Measurements from ENCODE around the gene MGAT5. TPM values are rescaled to one million over a fixed set of nuclear protein-coding genes. Genes with fewer than 3 reads are reported as not detected.

Gene MGAT5
- total RNA-seq, 2 experiments from 2014 or later: 45.3 to 52.3 TPM

DNA sequence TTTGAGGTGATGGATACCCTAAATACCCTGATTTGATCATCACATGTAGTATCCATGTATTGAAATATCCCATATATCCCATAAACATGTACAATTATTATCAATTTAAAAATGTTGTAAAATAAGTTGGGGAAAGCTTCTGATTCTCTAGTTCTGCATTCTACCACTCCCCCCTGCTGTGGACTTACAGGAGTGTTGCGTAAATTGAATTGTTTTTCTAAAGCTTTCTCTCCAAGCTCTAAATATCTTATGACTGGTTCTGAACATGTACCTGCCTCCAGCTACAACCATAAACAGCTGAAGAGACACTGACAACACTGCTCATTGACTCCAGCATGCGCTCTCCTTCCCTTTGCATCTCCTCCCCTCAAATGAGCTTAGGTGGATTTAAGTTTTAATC is 145.2 kb downstream of the MGAT5 start:
- ChIA-PET CTCF (no interaction called here), POLR2A (no interaction called here)

DNA sequence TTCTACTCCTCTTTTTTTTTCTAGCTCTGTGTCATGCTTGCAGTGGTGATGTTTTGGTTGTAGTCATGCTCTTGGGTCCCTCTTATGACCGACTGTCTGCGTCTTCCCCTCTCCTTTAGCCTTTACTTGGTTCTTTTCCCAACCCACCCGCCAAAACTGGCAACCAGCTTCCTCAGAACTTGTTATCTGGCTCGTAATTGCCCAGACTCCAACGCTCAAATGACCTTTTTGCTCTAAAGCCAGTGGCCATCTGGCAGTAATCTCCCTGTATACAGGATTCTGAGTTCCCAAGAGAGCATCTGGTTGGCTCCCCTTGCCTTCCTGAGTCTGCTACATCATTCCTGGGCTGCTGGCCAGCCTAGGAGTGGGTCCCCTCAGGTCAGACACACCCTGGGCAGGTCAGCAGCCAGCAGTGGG is 147.2 kb downstream of the MGAT5 start:
- CTCF ChIA-PET: no interaction called here
- POLR2A ChIA-PET: no interaction called here

DNA sequence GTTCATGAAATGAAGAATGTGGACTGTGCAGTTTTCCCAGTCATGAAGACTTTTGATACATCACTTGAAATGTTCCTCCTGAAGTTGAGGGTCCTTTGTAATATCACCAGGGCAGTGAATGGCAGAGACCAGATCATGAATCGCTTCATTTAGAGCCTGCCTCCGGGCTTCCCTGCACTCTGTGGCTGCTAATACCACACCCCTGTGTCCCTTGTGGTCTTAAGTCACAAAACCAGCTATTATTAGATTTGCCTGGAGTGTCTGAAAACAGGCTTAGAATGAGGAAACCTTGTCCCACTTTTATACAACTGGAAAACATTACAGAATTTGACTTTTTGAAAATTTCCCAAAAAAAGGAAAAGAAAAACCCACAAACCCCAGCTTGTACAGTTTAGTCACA is 147.9 kb downstream of the MGAT5 start:
- ChIA-PET POLR2A (no interaction called here), CTCF (no interaction called here)

DNA sequence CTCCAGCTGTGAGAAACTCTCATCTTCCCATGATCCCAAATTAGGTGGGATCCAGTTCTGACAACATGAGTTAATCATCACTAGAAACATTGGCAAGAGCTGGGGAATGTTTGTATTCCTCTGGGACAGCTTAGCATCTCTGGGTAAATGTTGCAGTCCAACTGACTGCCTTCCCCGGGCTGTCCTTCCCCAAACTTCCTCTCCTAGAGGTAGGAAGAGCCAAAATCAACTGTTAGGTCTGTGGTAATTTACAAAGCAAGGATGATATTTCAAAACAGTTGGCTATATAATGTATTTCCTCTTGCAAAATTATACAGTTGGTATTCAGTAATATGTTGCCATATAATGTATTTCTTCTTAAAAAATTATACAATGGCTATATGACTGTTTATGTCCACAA is 148.5 kb downstream of the MGAT5 start:
- CTCF ChIA-PET: no interaction called here
- POLR2A ChIA-PET: no interaction called here

DNA sequence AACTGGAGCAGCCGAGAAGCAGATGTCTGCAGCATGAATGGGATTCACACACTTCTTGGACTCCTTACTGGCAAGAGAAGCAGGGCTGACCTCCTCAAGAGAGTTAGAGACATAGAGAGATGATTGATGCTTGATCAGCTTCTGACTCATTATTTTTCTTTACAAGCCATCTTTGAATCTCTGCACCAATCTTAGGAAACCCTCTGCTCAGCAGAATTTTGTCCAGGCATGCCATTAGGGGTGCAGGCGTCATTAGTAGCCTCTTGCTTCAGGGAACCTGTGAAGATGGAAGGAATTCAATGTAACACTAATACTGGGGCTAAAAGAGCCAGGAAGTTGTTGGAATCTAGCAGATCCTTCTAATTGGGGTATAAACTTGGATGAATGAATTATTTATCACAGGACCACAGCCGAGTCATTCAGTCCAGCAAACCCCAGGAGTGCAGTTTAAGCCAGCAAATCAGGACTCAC is 151.8 kb downstream of the MGAT5 start:
- CTCF ChIA-PET: no interaction called here
- POLR2A ChIA-PET: no interaction called here

DNA sequence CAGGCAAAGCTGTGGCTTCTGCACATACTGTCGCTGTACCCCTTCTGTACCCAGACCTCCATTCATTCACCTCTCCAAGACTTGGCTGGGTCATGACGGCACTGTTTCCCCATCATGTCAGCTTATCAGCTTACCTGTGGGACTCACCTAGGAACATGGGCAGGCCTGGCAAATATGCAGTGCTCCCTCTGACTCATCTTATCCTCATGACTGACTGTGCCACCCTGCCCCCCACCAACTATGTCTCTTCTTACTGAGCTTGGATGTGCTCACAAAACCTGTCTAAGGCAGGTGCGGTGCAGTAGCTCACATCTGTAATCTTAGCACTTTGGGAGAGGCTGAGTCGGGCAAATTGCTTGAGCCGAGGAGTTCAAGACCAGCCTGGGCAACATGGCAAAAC is 152.4 kb downstream of the MGAT5 start:
- POLR2A ChIA-PET: interaction anchor here (0.6 kb wide), 1 partner anchor 27 kb away, joined by 3 read pairs; no protein-coding TSS in a partner anchor
- CTCF ChIA-PET: no interaction called here

DNA sequence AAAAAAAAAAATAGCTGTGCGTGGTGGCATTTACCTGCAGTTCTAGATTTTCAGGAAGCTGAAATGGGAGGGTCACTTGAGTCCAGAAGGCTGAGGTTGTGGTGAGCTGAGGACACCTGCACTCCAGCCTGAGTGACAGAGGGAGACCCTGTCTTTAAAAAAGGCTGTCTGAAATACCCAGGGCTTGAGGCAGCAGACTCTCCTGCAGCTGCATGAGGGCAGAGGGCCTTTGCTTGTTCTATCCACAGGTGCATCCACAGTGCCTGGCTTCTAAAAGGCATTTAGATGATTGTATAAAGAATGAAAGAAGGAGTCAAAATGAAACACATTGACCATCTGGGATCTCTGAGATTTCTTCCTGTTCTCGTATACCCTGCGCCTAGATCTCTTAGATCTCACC is 152.9 kb downstream of the MGAT5 start:
- CTCF ChIA-PET: no interaction called here

DNA sequence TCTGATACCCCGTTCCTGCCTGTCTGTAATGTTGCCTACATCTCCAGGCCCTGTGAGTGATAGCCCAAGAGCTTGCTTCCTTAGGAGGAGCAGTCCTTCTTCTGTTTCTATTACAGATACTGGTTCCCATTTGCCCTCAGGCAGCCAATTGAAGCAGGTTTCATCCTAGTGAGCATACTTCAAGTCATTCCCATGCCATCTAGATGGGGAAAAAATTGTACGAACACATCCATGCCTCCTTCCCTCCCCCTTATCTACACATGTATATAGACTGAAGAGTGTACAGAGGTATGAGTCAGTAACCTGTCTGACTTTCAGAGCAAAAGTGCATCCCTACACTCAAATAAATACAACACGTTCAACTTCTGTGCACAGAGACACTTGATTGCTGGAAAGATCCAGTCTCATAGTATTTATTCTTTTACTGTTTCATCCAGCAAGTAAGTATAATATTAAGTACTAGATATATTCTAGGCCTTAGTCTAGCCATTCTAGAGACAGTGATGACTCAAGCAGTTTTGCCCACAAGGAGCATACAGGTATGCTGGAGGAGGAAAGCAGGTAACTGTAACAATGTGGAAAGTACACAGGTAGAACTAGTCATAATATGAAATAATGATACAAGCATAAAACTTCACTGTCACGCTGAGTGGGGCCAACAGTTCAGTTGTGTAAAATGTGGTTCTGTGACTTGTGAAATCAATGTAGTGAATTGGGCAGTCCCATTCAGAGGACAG is 153.4 kb downstream of the MGAT5 start:
- ChIA-PET CTCF (no interaction called here), POLR2A (interaction anchor here (0.6 kb wide), 1 partner anchor 28 kb away, joined by 3 read pairs; no protein-coding TSS in a partner anchor)

More for the DNA sequence above, 152.9 kb downstream of the MGAT5 start:
- POLR2A ChIA-PET: interaction anchor here (0.6 kb wide), 1 partner anchor 28 kb away, joined by 3 read pairs; no protein-coding TSS in a partner anchor

DNA sequence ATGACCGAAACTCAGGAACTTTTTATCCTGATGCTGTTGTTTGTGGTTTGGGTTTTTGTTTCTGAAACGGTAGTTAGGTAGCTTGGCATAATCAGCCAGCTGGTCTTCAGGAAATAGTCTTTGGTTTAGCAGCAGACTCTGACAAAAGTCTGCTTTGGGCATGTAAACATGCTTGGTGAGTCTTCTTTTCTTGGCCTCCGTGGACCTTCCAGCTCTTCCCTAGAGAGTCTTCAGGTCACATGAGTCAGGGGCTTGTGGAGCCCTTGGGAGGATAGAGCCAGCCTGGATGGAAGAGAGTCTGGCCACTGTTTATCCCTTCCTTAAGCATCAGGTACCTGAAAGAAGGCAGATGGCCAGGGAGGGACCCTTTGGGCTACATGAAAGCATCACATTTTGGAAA is 154.5 kb downstream of the MGAT5 start:
- CTCF ChIA-PET: interaction anchor here (1.1 kb wide), 1 partner anchor 290 kb away, joined by 3 read pairs; no protein-coding TSS in a partner anchor
- POLR2A ChIA-PET: no interaction called here

DNA sequence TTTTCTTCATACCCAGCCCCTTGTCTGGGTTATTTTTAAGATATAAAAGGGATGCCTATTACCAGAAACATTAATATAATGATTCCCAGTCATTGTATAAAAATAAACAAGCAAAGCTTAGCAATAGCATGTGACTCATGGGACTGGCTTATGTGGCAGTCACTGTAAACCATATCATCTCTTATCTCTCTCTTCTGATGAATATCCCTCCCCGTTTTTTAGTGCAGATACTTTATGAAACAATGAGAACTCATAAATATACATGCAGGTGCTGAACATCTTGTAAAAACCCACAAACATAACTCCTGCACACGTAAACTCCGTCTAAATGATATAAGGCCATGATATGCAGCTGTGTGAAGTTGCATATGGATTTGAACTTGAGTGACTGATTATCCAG is 154.9 kb downstream of the MGAT5 start:
- CTCF ChIA-PET: interaction anchor here (1.1 kb wide), 1 partner anchor 291 kb away, joined by 3 read pairs; no protein-coding TSS in a partner anchor

DNA sequence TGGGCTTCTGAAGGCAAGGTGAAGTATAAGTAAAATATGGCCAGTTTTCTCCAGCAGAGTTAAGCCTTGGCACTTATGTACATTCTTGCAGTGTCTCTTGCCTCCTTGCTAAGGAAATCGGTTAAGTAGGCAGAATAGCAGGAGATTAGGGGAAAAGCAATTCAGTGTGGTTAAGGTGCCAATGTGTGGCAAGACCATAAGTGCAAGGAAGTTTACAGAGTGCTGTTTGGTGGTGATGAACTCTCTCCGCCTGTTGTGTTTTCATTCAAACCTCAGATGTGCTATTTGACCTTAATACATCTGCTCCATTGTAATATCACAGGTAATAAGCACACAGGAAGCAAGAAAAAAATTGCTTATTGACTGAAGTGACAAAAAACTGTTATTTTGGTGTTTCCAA is 156.1 kb downstream of the MGAT5 start:
- CTCF ChIA-PET: no interaction called here
- POLR2A ChIA-PET: no interaction called here

More for the DNA sequence above, 154.9 kb downstream of the MGAT5 start:
- POLR2A ChIA-PET: no interaction called here

DNA sequence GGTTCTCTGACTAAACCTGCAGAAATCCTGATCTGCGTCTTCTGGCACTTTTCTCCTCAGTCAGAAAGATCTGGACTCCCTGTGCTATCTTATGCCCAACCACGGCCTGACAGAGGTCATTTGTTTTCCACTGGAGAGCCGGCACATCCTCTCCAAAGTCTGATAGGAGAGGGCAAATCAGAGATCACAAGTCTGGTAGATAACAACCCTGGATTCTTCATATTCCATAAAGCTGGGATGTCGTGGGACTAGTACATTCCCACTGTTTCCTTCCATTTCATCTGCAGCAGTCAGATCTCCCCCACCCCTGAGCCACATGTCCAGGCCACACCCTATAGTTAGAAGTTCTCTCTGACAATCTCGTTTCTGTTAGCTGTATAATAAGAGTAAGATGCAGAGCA is 157.0 kb downstream of the MGAT5 start:
- CTCF ChIA-PET: interaction anchor here (0.6 to 2.3 kb wide), 4 partner anchors 88 to 294 kb away, joined by 3 to 22 read pairs (median 4); no protein-coding TSS in a partner anchor
- POLR2A ChIA-PET: no interaction called here

DNA sequence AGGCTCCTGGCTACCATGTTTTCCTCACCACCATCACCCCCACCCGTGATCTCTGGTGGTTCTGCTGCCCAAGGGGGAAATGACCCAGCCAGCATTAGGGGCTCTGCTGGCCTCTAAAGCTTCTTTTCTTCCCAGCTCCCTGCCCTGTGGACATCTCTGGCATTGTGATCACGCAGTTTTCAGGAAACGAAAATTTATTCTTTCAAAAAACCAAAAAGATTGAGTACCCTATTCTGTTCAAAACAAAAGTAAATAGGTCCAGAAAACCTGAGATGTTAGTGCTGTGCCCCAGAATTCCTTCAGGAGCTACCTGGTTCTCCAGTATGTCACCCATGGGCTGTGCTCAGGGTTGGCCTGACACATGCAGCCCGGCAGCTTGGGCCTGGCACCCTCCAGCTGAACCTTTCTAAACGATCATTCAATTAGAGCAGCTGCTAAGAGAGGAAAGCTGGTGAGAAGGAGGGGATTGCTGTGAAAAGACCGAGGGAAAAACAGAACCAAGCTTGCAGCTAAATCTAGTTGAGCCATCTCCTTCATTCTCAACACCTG is 157.5 kb downstream of the MGAT5 start:
- ChIA-PET POLR2A (no interaction called here), CTCF (interaction anchor here (0.6 to 2.3 kb wide), 14 partner anchors 19 to 524 kb away, joined by 3 to 22 read pairs (median 4); no protein-coding TSS in a partner anchor)

DNA sequence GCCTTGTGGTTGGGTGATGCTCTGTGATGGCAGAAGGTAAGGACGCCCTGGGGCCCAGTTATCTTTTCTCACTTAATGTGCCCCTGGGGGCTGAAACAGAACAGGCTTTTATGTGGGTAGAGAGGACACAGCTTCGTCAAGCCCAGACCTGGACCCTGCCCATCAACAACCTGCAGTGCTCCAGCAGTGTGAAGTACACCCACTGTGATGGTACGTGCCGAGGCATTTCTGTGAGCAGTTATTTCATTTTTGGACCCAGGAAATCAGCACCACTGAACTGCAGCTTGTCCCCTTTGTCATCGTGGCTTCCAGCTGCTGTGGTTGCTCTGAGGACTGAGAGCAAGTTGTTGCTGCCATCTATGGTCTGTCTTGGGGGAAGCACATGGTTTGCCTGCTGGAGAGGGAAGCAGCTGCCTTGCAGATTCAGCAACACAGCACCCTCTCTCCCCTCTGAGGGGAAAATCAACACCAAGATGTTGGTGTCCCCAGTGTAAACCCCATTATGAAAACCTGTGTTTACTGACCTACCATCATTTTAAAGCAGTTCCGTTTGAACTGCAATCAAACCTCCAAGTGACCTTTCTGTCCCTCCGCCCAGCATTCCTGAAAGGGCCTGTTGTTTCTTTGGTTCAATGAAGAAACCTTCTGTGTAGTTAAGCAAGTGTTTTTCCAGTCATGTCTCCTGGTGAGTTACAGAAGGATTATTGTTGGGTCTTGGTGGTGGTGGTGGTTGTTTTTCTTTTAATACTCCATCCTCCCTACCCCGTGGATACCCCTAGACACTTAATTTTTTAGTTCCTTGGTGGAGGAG is 158.2 kb downstream of the MGAT5 start:
- CTCF ChIA-PET: interaction anchor here (0.6 to 2.3 kb wide), 13 partner anchors 20 to 525 kb away, joined by 3 to 22 read pairs (median 4); no protein-coding TSS in a partner anchor
- POLR2A ChIA-PET: interaction anchor here (0.6 kb wide), 1 partner anchor 137 kb away, joined by 5 read pairs; no protein-coding TSS in a partner anchor

DNA sequence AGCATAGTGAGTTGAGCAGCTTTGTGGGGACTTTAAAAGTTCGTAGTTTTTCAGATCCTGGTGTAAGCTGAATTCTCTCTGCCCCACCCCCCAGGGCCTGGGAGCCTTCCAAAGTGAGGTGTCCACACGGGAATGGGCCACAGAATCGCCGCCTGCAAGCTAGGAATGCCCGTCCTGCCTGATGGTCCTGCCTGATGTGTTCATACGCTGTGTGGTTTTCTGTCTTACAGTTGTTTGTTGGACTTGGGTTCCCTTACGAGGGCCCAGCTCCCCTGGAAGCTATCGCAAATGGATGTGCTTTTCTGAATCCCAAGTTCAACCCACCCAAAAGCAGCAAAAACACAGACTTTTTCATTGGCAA is 158.7 kb downstream of the MGAT5 start:
- ChIA-PET POLR2A (interaction anchor here (0.6 kb wide), 1 partner anchor 138 kb away, joined by 5 read pairs; no protein-coding TSS in a partner anchor), CTCF (interaction anchor here (0.6 to 2.3 kb wide), 10 partner anchors 20 to 526 kb away, joined by 3 to 22 read pairs (median 4); no protein-coding TSS in a partner anchor)

DNA sequence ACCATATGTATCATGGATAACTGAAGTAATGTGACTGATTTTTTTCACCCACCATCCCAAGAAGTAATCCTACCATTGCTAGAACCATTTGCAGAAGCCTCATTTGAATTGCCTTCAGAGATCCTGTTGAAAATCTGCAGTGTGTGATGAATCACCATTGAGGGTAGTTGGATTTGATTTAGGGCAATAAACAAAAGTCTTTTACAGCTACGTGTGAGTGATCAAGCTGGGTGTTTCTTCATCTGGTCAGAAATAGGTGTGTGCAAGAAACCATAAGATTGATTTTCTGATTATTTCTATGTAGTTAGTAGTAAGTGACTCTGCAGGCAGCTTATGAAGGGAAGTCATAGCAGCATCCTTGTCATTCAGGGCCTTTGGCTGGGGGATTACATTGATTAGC is 159.6 kb downstream of the MGAT5 start:
- ChIA-PET CTCF (interaction anchor here (0.6 kb wide), 1 partner anchor 168 kb away, joined by 3 read pairs; no protein-coding TSS in a partner anchor), POLR2A (no interaction called here)

DNA sequence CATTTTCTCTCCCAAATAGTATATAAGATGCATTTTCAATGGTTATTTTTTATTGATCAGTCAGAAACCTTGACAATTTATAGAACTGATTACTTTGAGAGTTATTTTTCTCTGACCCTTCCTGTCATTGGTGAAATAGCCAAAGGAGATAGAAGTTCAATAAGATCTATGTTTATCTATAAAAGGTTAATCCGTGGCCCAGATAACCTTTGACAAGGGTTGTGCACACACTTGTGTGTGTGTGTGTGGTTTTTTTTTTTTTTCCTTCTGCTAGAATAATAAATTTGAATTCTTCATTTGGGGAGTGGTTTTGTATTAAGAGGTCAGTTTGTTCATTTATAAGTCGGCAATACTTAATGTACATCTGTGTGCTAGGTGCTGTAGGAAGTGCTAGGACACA is 160.0 kb downstream of the MGAT5 start:
- POLR2A ChIA-PET: no interaction called here
- CTCF ChIA-PET: no interaction called here

DNA sequence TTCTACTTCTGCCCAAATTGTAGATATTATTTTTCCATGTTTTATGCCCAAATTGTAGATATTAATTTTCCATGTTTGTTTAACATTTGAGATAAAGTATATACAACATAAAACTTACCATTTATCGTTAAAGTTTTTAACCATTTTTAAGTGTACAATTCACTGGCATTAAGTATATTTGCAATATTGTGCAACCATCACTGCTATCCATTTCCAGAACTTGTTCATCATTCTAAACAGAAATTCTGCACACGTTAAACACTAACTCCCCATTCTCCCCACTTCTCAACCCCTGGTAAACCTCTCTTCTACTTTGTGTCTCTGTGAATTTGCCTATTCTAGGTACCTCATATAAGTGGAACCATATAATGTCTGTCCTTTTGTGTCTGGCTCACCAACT is 162.1 kb downstream of the MGAT5 start:
- CTCF ChIA-PET: interaction anchor here (0.7 kb wide), 1 partner anchor 395 kb away, joined by 4 read pairs; no protein-coding TSS in a partner anchor

DNA sequence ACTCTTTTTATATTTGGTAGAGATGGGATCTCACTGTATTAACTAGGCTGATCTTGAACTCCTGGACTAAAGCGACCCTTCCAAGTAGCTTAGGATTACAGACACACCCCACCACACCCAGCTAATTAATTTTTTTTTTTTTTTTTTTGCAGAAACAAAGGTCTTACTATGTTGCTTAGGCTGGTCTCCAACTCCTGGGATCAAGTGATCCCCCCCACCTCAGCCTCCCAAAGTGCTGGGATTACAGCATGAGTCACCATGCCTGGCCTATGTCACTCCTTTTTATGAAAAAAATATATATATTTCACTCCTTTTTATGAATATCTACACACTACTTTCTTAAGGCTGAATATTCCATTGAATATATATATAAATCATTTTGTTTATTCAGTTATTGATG is 162.8 kb downstream of the MGAT5 start:
- POLR2A ChIA-PET: no interaction called here
- CTCF ChIA-PET: interaction anchor here (0.7 kb wide), 1 partner anchor 395 kb away, joined by 4 read pairs; no protein-coding TSS in a partner anchor

More for the DNA sequence above, 162.1 kb downstream of the MGAT5 start:
- POLR2A ChIA-PET: no interaction called here

Data from activated CD8-positive, alpha-beta memory T cell treated with anti-CD3 and anti-CD28 coated beads for 36 hours (primary cell).